Hypothalamus (tissue), 51 donors: ENCODE measurements around the gene UBC.

Experiments
- DNase-seq, 51 donors: peaks; one replicate each; lab custom pipeline; 2025; lab: John Stamatoyannopoulos, UW

Gene UBC

DNA sequence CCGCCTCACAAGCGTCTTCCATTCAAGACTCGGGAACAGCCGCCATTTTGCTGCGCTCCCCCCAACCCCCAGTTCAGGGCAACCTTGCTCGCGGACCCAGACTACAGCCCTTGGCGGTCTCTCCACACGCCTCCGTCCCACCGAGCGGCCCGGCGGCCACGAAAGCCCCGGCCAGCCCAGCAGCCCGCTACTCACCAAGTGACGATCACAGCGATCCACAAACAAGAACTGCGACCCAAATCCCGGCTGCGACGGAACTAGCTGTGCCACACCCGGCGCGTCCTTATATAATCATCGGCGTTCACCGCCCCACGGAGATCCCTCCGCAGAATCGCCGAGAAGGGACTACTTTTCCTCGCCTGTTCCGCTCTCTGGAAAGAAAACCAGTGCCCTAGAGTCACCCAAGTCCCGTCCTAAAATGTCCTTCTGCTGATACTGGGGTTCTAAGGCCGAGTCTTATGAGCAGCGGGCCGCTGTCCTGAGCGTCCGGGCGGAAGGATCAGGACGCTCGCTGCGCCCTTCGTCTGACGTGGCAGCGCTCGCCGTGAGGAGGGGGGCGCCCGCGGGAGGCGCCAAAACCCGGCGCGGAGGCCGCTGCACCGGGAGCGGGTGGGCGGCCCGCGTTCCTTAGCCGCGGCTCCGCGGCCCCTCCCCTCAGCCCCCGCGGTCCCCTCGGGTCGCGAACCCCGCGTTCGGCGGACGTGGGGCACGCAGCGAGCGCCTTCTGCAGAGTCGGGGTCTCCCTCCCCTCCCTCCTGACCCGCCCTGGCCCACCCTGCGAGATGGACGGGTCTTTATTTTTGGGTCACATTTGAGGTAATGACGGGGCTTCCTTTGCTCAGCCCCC, at the start of gene UBC:
Gene UBC (minus strand): TSS at position 259 of the 847 bp plus-strand sequence. CDS start 879 bp downstream, outside the sequence.
- DNase-seq = no peak

DNA sequence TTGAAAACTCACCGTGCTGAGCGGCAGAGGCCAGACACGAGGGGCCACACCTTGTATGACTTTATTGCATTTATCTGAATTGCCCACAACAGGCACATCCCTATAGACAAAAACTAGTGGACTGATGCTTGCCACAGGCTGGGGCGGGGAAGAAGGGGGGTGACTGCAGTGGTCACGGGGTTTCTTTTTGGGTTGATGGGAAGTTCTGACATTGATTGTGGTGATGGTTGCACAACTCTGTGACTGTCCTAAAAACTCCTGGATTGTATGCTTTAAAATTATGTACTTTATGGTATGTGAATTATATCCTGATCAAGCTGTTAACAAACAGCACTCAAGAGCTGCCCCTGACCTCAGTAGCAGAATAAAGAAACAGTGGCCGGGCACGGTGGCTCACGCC, 48.8 kb upstream of the UBC start:
- DNase-seq = no peak

DNA sequence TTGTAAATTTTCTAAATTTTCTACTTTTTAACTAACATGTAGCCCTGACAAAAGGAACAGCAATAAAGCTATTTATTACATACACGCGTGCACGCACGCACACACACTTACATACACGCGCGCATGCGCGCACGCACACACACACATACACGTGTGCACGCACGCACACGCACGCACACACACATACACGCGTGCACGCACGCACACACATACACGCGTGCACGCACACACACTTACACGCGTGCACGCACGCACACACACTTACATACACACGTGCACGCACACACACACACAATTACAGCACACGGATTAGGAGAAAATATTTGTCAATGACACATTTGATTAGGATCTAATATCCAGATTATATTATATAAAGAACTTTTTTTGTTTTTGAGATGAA, 46.6 kb upstream of the UBC start:
- DNase-seq = no peak

DNA sequence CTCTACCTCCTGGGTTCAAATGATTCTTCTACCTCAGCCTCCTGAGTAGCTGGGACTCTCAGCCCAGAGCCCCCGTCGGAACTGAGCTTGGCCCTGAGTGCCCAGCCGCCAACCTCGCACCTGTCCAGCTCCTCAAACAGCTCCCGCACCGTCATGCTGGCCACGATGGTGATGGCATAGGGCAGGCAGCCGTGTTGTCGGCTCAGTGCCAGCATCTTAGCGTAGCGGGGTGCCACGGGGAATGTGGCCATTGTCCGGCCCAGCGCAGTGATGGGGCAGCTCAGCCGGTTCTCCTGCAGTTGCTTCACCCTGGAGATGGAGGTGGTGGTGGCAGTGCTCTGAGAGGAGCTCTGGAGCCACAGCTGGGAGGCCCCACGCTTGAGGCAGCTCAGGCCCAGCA, 42.1 kb upstream of the UBC start:
- no peak for DNase-seq

DNA sequence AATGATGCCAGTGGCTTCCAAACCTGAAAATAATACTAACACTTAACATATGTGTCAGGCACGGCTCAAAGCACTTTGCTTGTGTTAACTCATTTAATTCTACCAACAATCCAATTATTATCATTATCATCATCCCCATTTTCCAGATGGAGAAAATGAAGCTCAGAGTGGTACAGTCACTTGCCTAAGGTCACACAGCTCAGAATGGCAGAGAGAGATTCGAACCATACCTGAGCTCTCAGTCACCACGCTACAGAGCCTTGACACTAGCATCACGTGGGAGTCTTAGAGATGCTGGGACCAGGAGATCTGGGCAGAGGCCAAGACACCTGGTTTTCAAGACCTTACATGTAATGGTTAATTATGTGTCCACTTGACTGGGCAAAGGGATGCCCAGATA, 40.3 kb upstream of the UBC start:
- no peak for DNase-seq

GRCh38 chr12:124953689-124954405, 39.4 kb upstream of the UBC start:
- no peak for DNase-seq

DNA sequence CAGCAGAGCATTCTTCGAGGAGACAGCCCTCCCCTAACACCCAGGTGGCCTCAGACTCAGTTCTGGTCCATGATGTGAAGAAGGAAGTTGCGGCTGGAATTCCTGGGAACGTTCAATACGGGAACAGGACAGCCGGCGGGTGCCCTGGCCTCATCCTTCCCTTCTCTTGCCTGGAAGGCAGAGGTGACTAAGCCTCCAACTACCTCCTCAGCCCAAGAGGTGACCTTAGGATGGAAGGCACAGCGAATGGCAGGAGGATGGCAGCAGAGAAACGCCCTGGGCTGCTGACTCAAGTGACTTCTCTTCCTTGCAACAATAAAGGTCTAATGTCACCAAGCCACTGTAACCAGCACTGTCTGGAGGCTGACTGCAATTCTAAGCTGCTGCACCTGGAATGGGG, 38.4 kb upstream of the UBC start:
- no peak for DNase-seq

- no peak for DNase-seq
Measured at GRCh38 chr12:124952295-124952694, 37.8 kb upstream of the UBC start.

GRCh38 chr12:124949779-124950728, 35.6 kb upstream of the UBC start:
- no peak for DNase-seq

DNA sequence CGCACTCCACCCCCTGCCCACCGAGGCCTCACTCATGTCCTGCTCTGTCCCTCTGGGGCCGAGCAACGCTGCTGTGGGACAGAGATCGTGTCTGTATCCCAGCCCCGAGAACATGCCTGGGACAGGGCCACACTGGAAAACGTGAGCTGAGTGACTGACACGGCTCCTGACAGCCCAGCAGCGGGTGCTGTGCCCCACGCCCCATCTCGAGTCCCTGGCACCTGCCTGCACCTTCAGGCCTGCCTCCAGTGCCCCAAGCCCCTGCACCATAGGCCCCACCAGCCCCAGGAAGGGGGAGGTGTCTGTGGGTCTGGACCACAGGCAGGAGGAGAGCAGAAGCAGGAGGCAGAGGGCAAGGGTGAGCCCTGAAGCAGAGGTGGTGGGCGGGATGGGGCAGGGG, 34.6 kb upstream of the UBC start:
- DNase-seq = no peak

DNA sequence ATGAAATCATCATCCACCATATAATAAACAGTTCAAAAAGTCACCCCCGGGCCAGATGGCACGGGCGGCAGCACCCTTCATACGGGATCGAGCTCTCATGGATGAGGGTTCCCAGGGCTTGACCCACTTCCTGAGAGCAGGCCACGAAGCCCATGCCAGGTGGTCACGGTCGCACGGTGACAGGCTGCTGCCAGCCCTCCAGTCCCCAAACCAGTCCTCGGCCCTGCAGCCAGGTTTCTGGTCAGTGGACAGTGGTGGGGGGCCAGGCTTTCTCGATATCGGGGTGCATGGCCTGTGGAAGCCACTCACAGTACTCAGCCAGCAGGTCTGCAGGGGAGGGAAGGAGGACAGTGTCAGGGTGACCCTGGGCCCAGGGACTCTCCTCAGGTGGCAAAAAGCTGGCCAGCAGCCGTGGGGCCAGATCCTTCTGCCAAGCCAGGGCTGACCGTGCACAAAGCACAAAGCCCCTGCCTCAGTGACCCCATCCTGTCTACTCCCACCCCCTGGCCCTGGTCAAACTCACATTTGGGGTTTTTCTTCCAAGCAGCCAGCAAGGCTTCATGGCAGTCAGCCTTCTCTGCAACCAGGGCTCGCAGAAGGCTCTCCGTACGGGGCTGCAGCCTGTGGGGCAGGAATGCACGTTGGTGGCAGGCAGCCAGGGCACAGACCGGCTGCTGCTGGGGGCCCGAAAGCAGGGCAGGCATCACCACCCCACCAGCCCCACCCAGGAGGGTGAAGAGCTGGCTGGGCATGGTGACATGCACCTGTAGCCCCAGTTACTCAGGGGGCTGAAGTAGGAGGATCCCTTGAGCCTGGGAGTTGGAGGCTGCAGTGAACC, 33.3 kb upstream of the UBC start:
- no peak for DNase-seq

DNA sequence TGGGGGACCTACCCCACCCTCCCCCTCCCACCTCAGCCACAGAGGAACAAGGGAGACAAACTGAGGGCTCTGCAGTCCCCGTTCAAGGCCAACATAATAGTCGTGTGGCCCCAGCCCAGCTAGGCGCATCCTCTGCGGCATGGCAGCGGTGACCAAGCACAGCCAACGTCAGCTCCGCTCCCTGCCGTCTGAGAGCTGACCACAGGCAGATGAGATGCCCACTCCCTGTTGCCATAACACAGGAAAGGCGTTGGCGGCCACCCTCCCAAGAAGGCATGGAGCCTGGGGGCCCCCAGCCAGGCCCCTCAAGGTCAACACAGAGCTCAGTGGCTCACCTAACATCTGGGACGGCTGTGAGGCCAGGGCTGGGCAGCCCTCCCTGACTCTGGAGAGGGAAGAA, 32.6 kb upstream of the UBC start:
- no peak for DNase-seq

DNA sequence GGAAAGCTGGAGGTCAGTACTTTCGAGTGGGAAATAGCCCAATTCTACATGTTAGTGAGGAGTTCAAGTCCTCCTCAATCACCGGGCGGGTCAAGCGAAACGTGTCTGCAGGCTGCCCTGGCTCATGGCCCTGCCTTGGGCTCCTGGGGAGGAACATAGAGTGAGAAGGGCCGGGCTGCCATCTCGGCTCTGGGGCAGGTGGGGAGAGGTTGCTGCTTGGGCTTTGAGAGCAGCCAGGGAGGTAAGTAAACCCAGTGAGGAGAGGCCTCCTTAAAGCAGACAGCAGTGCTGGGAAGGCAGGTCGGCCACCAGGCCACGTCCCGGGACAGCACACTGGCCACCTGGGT, 32.0 kb upstream of the UBC start:
- no peak for DNase-seq

- DNase-seq = no peak
Measured at GRCh38 chr12:124941170-124941527, 26.7 kb upstream of the UBC start.

DNA sequence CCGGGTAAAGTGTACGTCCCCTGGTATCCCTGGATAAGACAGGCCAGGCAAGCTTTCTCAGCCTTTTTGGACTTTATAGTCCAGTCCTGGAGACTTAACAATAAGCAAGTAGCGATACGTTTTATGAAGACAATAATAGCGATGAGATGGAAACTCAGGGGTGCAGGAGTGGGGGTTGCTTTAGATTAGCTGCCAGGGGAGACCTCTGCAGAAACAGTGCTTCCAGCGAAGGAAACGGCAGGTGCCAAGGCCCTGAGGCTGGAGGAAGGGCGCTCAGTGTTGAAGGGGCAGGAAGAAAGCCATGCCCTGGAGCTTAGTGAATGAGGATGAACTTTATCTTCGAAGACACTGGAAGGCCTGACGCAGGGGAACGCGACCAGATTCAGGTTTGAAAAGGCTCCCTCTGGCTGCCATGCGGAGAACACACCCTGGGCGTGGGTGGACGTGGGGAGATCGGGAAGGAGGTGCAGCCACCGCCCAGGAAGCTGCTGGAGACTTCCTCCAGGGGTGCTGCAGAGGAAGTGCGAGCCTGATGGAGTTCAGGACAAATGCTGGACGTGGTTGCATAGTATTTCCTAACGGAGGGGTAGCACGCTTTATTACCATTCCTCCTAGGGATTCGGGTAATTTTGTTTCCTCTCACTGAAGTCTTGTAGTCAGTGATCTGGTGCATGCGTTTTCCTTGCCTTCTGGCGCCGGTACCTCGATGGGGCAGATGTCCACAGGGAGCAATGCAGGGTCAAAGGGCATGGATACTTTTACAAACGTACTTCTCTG, 26.1 kb upstream of the UBC start:
- DNase-seq = no peak

DNA sequence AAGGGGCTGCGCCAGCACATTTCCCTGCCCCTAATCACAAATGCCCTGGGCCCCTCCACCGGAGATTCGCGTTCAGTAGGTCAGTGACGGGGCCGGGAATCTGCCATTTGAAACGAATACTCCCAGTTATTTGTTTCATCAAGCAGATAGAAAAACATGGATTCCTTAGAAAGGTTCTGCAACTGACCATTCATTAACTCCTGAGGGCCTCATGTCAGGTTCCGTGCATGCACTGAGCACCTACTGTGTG, 25.6 kb upstream of the UBC start:
- DNase-seq = no peak

GRCh38 chr12:124939421-124940142, 25.1 kb upstream of the UBC start:
- no peak for DNase-seq

- DNase-seq = no peak
Measured at GRCh38 chr12:124939079-124939420, 24.6 kb upstream of the UBC start.

GRCh38 chr12:124938587-124938986, 24.1 kb upstream of the UBC start:
- DNase-seq = no peak
